K562 (cell line): Measurements from ENCODE around the gene TM7SF2. TPM values are rescaled to one million over a fixed set of nuclear protein-coding genes. Genes with fewer than 3 reads are reported as not detected.

ENCODE experiments used
- ATAC-seq: fragments of 200-7000 bp; cut with Tn5 transposase; 3 replicates; pipeline ENCODE4 v1.9.1; 2020; ENCODE audit warnings: moderate library complexity
- BruUV-seq: library from RNA; stranded (reverse); fragments of 400-500 nt; replicated peaks from 2 replicates; lab custom pipeline; 2021; lab: Mats Ljungman, UMichigan
- CTCF ChIA-PET: fragments of 300-600 bp; formaldehyde crosslinking; extraction: SDS; loops from one replicate; lab custom pipeline; 2021; ENCODE audit warnings: low intra/inter-chr PET ratio; lab: Yijun Ruan, JAX
- POLR2A ChIA-PET: fragments of 300-600, 350-650 bp; sonication (Branson Sonifier 250); formaldehyde crosslinking; extraction: SDS; loops from one replicate; lab custom pipeline; 2021; ENCODE audit warnings: antibody characterized with exemption, inconsistent platforms; lab: Yijun Ruan, JAX
- DNase-seq, 4 experiments: peaks; one replicate each; pipeline versions ENCODE4 v3.0.0 to v3.0.0-alpha.2; 2011 to 2018; ENCODE audit warnings: low spot score in 3 of 4, mixed read lengths in 3 of 4; ENCODE audit errors: extremely low read depth in 1 of 4
- FAIRE-seq: peaks from 2 replicates; lab custom pipeline; 2011; peaks lifted over from hg19 to GRCh38; lab: Jason Lieb, UNC
- H2AFZ ChIP-seq: 2 replicates; pipeline ENCODE4 v1.6.0; 2011; ENCODE audit warnings: low read depth, low read length, control low read depth, inconsistent platforms
- H3K27ac ChIP-seq: fragments of 200-600 bp; 3 replicates; pipeline ENCODE4 v1.8.0; 2011; ENCODE audit warnings: low read depth, mild to moderate bottlenecking, control low read depth, inconsistent platforms, low read length, moderate library complexity, mixed read lengths; ENCODE audit errors: extremely low read depth
- H3K27me3 ChIP-seq, 2 experiments: fragments of 300-600 bp in 1 of 2; 2 replicates in 1 of 2; 3 replicates in 1 of 2; pipeline versions ENCODE4 v1.6.0 to v1.8.0; 2011; ENCODE audit warnings: inconsistent platforms in 2 of 2, low read length in 2 of 2, mild to moderate bottlenecking in 1 of 2, mixed read lengths in 1 of 2, moderate library complexity in 1 of 2; ENCODE audit not compliant: control insufficient read depth in 2 of 2, insufficient read depth in 2 of 2
- H3K36me3 ChIP-seq: fragments of 300-600 bp; 3 replicates; pipeline ENCODE4 v1.8.0; 2011; ENCODE audit warnings: mild to moderate bottlenecking, low read length, inconsistent platforms; ENCODE audit not compliant: control insufficient read depth, insufficient read depth
- H3K4me1 ChIP-seq, 2 experiments: fragments of 200-600 bp in 1 of 2; replicated peaks in 1 of 2; 2 replicates in 1 of 2; 3 replicates in 1 of 2; pipeline versions ENCODE4 v1.5.1 to v1.8.0; 2011; ENCODE audit warnings: inconsistent platforms in 2 of 2, low read length in 2 of 2, mild to moderate bottlenecking in 1 of 2, mixed read lengths in 1 of 2, moderate library complexity in 1 of 2; ENCODE audit not compliant: control insufficient read depth in 2 of 2, insufficient read depth in 2 of 2
- H3K4me2 ChIP-seq: 2 replicates; pipeline ENCODE4 v1.6.1; 2011; ENCODE audit warnings: low read length, control low read depth, inconsistent platforms, mixed read lengths; ENCODE audit not compliant: insufficient read depth
- H3K4me3 ChIP-seq: fragments of 200-600 bp; sonication (generic), shearing (Covaris generic); 2 replicates; pipeline ENCODE4 v1.5.1; 2016; ENCODE audit warnings: control low read depth, inconsistent platforms
- H3K79me2 ChIP-seq: fragments of 200-600 bp; 3 replicates; pipeline ENCODE4 v1.8.0; 2011; ENCODE audit warnings: low read length, inconsistent platforms; ENCODE audit not compliant: control insufficient read depth, insufficient read depth
- H3K9ac ChIP-seq, 2 experiments: 2 replicates each; pipeline versions ENCODE4 v1.6.0 to v1.6.1; 2011; ENCODE audit warnings: low read depth in 2 of 2, low read length in 2 of 2, control low read depth in 1 of 2, inconsistent platforms in 1 of 2, mild to moderate bottlenecking in 1 of 2, mixed read lengths in 1 of 2; ENCODE audit not compliant: insufficient read depth in 1 of 2
- H3K9me1 ChIP-seq: one replicate; pipeline ENCODE4 v1.6.0; 2011; ENCODE audit warnings: inconsistent platforms, mild to moderate bottlenecking, low read length, moderate library complexity; ENCODE audit not compliant: control insufficient read depth, insufficient read depth
- H3K9me3 ChIP-seq: replicated peaks from 2 replicates; pipeline ENCODE4 v1.5.1; 2011; ENCODE audit warnings: low read depth, low read length, inconsistent platforms; ENCODE audit not compliant: control insufficient read depth, insufficient read depth
- H4K20me1 ChIP-seq: replicated peaks from 2 replicates; pipeline ENCODE4 v1.6.1; 2011; ENCODE audit warnings: low read length, inconsistent platforms, mixed read lengths; ENCODE audit not compliant: control insufficient read depth, insufficient read depth
- FOXM1 ChIP-seq, 2 experiments: fragments of 450-650 bp in 1 of 2; sonication (generic) in 1 of 2; formaldehyde crosslinking in 1 of 2; IDR thresholded peaks; 2 replicates each; pipeline versions ENCODE4 v1.6.1 to v1.9.0; 2017 to 2022; ENCODE audit warnings: low read depth in 2 of 2, mild to moderate bottlenecking in 2 of 2, missing genetic modification reagents in 1 of 2, moderate library complexity in 1 of 2
- SMAD1 ChIP-seq: fragments of 150-350 bp; IDR thresholded peaks from 2 replicates; pipeline ENCODE4 v1.6.1; 2014; ENCODE audit warnings: low read length, low read depth; ENCODE audit not compliant: partially characterized antibody
- ZFP1 ChIP-seq: fragments of 450-650 bp; formaldehyde crosslinking; IDR thresholded peaks from 2 replicates; pipeline ENCODE4 v1.4.0; 2020; ENCODE audit warnings: mild to moderate bottlenecking, mixed read lengths
- ZNF146 ChIP-seq: IDR thresholded peaks from one replicate; pipeline ENCODE4 v1.6.1; 2018; ENCODE audit warnings: missing compliant biosample characterization; ENCODE audit not compliant: unreplicated experiment
- WGBS: fragments of 100-300 bp; shearing (Covaris generic); methylation state at CpG from one replicate; pipeline ENCODE4 v1.1.6; 2016; ENCODE audit warnings: low coverage, mixed read lengths; ENCODE audit not compliant: insufficient coverage; ENCODE audit errors: missing lambda C conversion rate; 5-methylcytosine and 5-hydroxymethylcytosine counted together
- in situ Hi-C: fragments of 300-500 bp; cut with MboI; formaldehyde crosslinking; loops from 4 replicates; pipeline ENCODE4 v1.15.0; 2018; ENCODE audit warnings: inconsistent platforms, mixed read lengths
- intact Hi-C: fragments of 100-400 bp; cut with micrococcal nuclease; formaldehyde crosslinking; loops from 2 replicates; pipeline ENCODE4 v1.14.2; 2022
- polyA plus RNA-seq, 8 experiments: library from polyadenylated mRNA; depleted of rRNA in 4 of 8; stranded (reverse) in 5 of 8; unstranded in 3 of 8; fragments of >200 nt; fragmentation: Nextera tagmentation in 2 of 8; fragmentation: Illumina TruSeq in 1 of 8; extraction: Ambion mirVana in 2 of 8; extraction: Trizol in 1 of 8; gene quantifications; 2 replicates each; pipeline versions ENCODE4 v1.2.1 to v1.2.3, GENCODE V29; 2011 to 2014; ENCODE audit warnings: inconsistent platforms in 1 of 8, missing spikeins in 1 of 8
- total RNA-seq, 7 experiments: library from RNA; depleted of rRNA in 6 of 7; stranded (reverse); fragments of >200 nt in 6 of 7; fragmentation: Illumina TruSeq in 2 of 7; extraction: Trizol in 2 of 7; gene quantifications; 2 replicates each; pipeline versions ENCODE4 v1.2.1 to v1.2.3, GENCODE V29; 2011 to 2021; ENCODE audit warnings: low replicate concordance in 1 of 7
- TF ChIP-seq, protein P1 (sequence below), 3 experiments: IDR thresholded peaks in 2 of 3; conservative IDR thresholded peaks in 1 of 3; 2 replicates each; pipeline ENCODE4 v1.5.1; 2011 to 2012; ENCODE audit warnings: low read length in 3 of 3, mild to moderate bottlenecking in 3 of 3, control low read depth in 2 of 3, improper control_type of control experiment in 1 of 3, inconsistent platforms in 1 of 3, low read depth in 1 of 3, mixed read lengths in 1 of 3, moderate library complexity in 1 of 3; ENCODE audit not compliant: insufficient read depth in 2 of 3

The TM7SF2 gene
- total and polyA plus RNA-seq, 9 of the 15 experiments (the other 6 are each of a cell fraction or from before 2014, with no cell fraction given), result 1.2 to 22.0 (median 14.3) TPM

DNA sequence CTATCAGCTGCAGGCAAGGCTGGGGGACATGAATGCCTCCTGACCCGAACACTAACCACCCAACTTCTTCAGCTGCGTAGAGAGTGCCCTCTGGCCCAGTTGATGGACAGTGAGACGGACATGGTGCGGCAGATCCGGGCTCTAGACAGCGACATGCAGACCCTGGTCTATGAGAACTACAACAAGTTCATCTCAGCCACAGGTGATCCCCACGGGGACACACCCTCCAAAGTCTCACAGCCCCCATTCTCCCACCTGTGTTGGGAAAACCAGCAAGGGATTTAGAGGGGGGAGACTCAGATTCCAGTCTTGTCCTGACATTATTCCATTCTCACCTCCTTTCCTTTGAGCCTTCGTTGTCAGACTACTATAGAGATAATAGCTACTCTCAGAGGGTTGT is 14.7 kb upstream of the TM7SF2 start:
- Histone ChIP-seq H3K27ac (peak overlapping the region; percentile 81; the same call in 1 of the 3 replicates), H4K20me1 (no peaks in the 10 kb centered on the region), H3K4me3 (peak overlapping the region; percentile 78), H3K9ac (peak overlapping the region; percentile 40 to 90), H3K9me3 (no peaks in the 10 kb centered on the region), H3K9me1 (no peaks in the 10 kb centered on the region), H3K27me3 (no peaks in the 10 kb centered on the region), H2AFZ (no peak overlapping the region), H3K4me2 (peak overlapping the region; percentile 80), H3K79me2 (peaks cover 16% of the 10 kb centered on the region), H3K4me1 (peaks cover 11 to 14% of the 10 kb centered on the region in 2 experiments; a peak in 4 of 5 replicates), H3K36me3 (peaks cover 17% of the 10 kb centered on the region; the same call in 2 of the 3 replicates)
- intact Hi-C loops (no loop called here), in situ Hi-C loops (no loop called here)
- WGBS, result 6% methylated on average over 8 of the region's 8 CpGs
- TSS peak; percentile 39 for BruUV-seq
- DNase-seq, result no peak
- ChIA-PET CTCF (interaction anchor here (1.1 kb wide), 1 partner anchor 84 kb away, joined by 3 read pairs; no protein-coding TSS in a partner anchor), POLR2A (interaction anchor here (0.5 to 8.4 kb wide), 8 partner anchors 8 to 281 kb away, joined by 3 to 92 read pairs (median 5); partner anchors contain the start of genes ARL2, CDC42BPG, TM7SF2 and ZNHIT2)
- FAIRE-seq, result no peak
- TF ChIP-seq FOXM1 (IDR thresholded peaks at IDR 0.05; ENCODE audit: low read depth), result no peak
- TF ChIP-seq FOXM1 (CRISPR knock-in tag; IDR thresholded peaks at IDR 0.05; ENCODE audit: low read depth), result 0 out of 2 replicates have a peak, but pooled peaks have one; percentile 39
- no peak for TF ChIP-seq ZFP1 (CRISPR knock-in tag)
- ATAC-seq, result peak; percentile 32

DNA sequence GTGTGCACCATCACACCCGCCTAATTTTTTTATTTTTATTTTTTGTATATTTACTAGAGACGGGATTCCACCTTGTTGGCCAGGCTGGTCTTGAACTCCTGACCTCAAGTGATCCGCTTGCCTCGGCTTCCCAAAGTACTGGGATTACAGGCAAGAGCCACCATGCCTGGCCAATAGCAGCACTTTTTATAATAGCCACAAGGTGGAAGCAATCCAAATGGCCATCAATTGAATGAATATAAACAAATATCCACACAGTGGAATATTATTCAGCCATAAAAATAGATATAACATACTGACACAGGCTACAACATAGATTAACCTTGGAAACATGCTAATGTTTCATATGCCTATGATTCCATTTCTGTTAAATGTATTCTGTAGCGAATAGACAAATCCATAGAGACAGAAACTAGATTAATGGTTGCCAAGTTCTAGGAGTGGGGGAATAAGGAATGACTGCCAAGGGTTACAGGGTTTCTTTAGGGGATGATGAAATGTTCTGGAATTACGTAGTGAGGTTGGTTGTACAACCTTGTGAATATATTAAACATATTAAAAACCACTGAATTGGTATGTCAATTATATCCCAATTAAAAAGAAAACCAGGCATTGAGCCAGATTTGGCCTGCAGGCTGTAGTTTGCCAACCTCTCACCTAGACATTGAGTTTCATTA is 10.9 kb upstream of the TM7SF2 start:
- ChIA-PET POLR2A (interaction anchor here (0.5 to 8.4 kb wide), 4 partner anchors 10 to 279 kb away, joined by 3 to 92 read pairs (median 3); partner anchors contain the start of gene TM7SF2), CTCF (no interaction called here)
- no TSS peak for BruUV-seq
- 90% methylated on average over 6 of the region's 6 CpGs for WGBS
- H3K9ac ChIP-seq, result no peak overlapping the region
- no peaks in the 10 kb centered on the region for H3K9me1 ChIP-seq
- FAIRE-seq (no peak), ATAC-seq (no peak), DNase-seq (no peak)
- H3K4me3 ChIP-seq, result no peak overlapping the region
- H3K4me1 ChIP-seq, result peaks cover 3 to 10% of the 10 kb centered on the region in 2 experiments; a peak in 3 of 5 replicates
- in situ Hi-C loops, result no loop called here
- no peak overlapping the region for H2AFZ ChIP-seq
- TF ChIP-seq, protein P1, sequence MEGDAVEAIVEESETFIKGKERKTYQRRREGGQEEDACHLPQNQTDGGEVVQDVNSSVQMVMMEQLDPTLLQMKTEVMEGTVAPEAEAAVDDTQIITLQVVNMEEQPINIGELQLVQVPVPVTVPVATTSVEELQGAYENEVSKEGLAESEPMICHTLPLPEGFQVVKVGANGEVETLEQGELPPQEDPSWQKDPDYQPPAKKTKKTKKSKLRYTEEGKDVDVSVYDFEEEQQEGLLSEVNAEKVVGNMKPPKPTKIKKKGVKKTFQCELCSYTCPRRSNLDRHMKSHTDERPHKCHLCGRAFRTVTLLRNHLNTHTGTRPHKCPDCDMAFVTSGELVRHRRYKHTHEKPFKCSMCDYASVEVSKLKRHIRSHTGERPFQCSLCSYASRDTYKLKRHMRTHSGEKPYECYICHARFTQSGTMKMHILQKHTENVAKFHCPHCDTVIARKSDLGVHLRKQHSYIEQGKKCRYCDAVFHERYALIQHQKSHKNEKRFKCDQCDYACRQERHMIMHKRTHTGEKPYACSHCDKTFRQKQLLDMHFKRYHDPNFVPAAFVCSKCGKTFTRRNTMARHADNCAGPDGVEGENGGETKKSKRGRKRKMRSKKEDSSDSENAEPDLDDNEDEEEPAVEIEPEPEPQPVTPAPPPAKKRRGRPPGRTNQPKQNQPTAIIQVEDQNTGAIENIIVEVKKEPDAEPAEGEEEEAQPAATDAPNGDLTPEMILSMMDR (IDR thresholded peaks at IDR 0.05 in 2 of 3, conservative IDR thresholded peaks at IDR 0.05 in 1 of 3; ENCODE audit: insufficient read depth in 2 of 3, low read depth in 1 of 3, low read length in 3 of 3), result peak; percentile 17 to 22 (median 18); a peak in 3 of 6 replicates
- TF ChIP-seq ZNF146 (CRISPR knock-in tag) (peak; percentile 47), SMAD1 (no peak)
- peaks cover 31% of the 10 kb centered on the region; the same call in 2 of the 3 replicates for H3K36me3 ChIP-seq
- no peak overlapping the region for H3K4me2 ChIP-seq
- intact Hi-C loops, result no loop called here
- no peaks in the 10 kb centered on the region for H3K27me3 ChIP-seq
- H3K79me2 ChIP-seq, result peaks cover 21% of the 10 kb centered on the region
- H3K27ac ChIP-seq, result no peak overlapping the region
- H3K9me3 ChIP-seq, result no peaks in the 10 kb centered on the region
- H4K20me1 ChIP-seq, result no peaks in the 10 kb centered on the region
